Measurements from ENCODE around the gene MRM2. TPM values are rescaled to one million over a fixed set of nuclear protein-coding genes. Genes with fewer than 3 reads are reported as not detected.
A peak's percentile ranks its signal among the peaks of the same experiment; 100 is the strongest.
"Not testable (repeated sequence)": the region's sequence is repeated elsewhere in the genome, so short reads cannot be mapped to it uniquely, and the experiment has no call there.

Gene MRM2
- total and polyA plus RNA-seq, 7 experiments from 2014 or later = 7.1 to 58.3 (median 20.7) TPM

- H3K4me3 ChIP-seq (ENCODE audit: low read length); H3K9me3 ChIP-seq (ENCODE audit: control insufficient read depth in 2 of 3, low read length in 3 of 3); POLR2A ChIA-PET; DNase-seq; ATAC-seq; H3K9me3 Mint-ChIP-seq; H3K27me3 Mint-ChIP-seq; H3K27ac ChIP-seq (ENCODE audit: low read depth, low read length); H3K4me3 Mint-ChIP-seq; H3K4me1 ChIP-seq (ENCODE audit: control insufficient read depth in 2 of 2, insufficient read depth in 2 of 2, low read length in 2 of 2); H3K4me1 Mint-ChIP-seq; H3K27me3 ChIP-seq (ENCODE audit: control insufficient read depth in 2 of 2, insufficient read depth in 2 of 2, low read length in 2 of 2); intact Hi-C loops (cut with micrococcal nuclease); CTCF ChIA-PET: not testable (repeated sequence)
- H3K27ac Mint-ChIP-seq = peak overlapping the region in 1 of 9 donors; percentile 38
- H3K36me3 ChIP-seq (ENCODE audit: control insufficient read depth in 2 of 3, insufficient read depth in 3 of 3, low read length in 3 of 3) = peaks cover 0 to 11% (median 0%) of the 10 kb centered on the region in 3 experiments
- peaks cover 0 to 22% (median 6%) of the 10 kb centered on the region in 5 donors for H3K36me3 Mint-ChIP-seq
Observed at GRCh38 chr7:2269089-2269990, 27.3 kb upstream of the MRM2 start.

GRCh38 chr7:2266911-2267310 lies 24.9 kb upstream of the MRM2 start:
- no peaks in the 10 kb centered on the region for H3K27me3 Mint-ChIP-seq
- H3K4me3 Mint-ChIP-seq = no peak overlapping the region
- Histone ChIP-seq H3K9me3 (ENCODE audit: control insufficient read depth in 2 of 3, low read length in 3 of 3) (no peaks in the 10 kb centered on the region), H3K36me3 (ENCODE audit: control insufficient read depth in 2 of 3, insufficient read depth in 3 of 3, low read length in 3 of 3) (peaks cover 0 to 12% (median 0%) of the 10 kb centered on the region in 3 experiments), H3K27ac (ENCODE audit: low read depth, low read length) (no peak overlapping the region), H3K4me3 (ENCODE audit: low read length) (no peak overlapping the region), H3K27me3 (ENCODE audit: control insufficient read depth in 2 of 2, insufficient read depth in 2 of 2, low read length in 2 of 2) (no peaks in the 10 kb centered on the region), H3K4me1 (ENCODE audit: control insufficient read depth in 2 of 2, insufficient read depth in 2 of 2, low read length in 2 of 2) (no peaks in the 10 kb centered on the region)
- DNase-seq (no peak), ATAC-seq (no peak)
- no peaks in the 10 kb centered on the region for H3K9me3 Mint-ChIP-seq
- H3K27ac Mint-ChIP-seq = no peak overlapping the region
- ChIA-PET POLR2A (no interaction called here), CTCF (no interaction called here)
- peaks cover 0 to 4% (median under 1%) of the 10 kb centered on the region in 7 donors for H3K4me1 Mint-ChIP-seq
- H3K36me3 Mint-ChIP-seq = peaks cover 0 to 17% (median 6%) of the 10 kb centered on the region in 5 donors
- intact Hi-C loops (cut with micrococcal nuclease) = no loop called here

GRCh38 chr7:2264158-2264557 lies 22.2 kb upstream of the MRM2 start:
- POLR2A ChIA-PET = no interaction called here
- H3K4me1 ChIP-seq (ENCODE audit: control insufficient read depth in 2 of 2, insufficient read depth in 2 of 2, low read length in 2 of 2) = no peaks in the 10 kb centered on the region
- Mint-ChIP-seq H3K27ac (peak overlapping the region in 1 of 9 donors; percentile 58), H3K36me3 (peaks cover 0 to 6% (median 6%) of the 10 kb centered on the region in 5 donors), H3K4me1 (peaks cover 4 to 20% (median 10%) of the 10 kb centered on the region in 7 donors), H3K4me3 (peak overlapping the region in 2 of 10 donors; percentile 17 to 34), H3K9me3 (no peaks in the 10 kb centered on the region), H3K27me3 (no peaks in the 10 kb centered on the region)
- H3K27ac ChIP-seq (ENCODE audit: low read depth, low read length) = no peak overlapping the region
- DNase-seq (no peak), ATAC-seq (no peak)
- peaks cover 0 to 3% (median 0%) of the 10 kb centered on the region in 3 experiments for H3K36me3 ChIP-seq (ENCODE audit: control insufficient read depth in 2 of 3, insufficient read depth in 3 of 3, low read length in 3 of 3)
- CTCF ChIA-PET = no interaction called here
- intact Hi-C loops (cut with micrococcal nuclease) = no loop called here
- no peaks in the 10 kb centered on the region for H3K27me3 ChIP-seq (ENCODE audit: control insufficient read depth in 2 of 2, insufficient read depth in 2 of 2, low read length in 2 of 2)
- H3K4me3 ChIP-seq (ENCODE audit: low read length) = no peak overlapping the region
- no peaks in the 10 kb centered on the region for H3K9me3 ChIP-seq (ENCODE audit: control insufficient read depth in 2 of 3, low read length in 3 of 3)

- H3K9me3 ChIP-seq (ENCODE audit: control insufficient read depth in 2 of 3, low read length in 3 of 3) = no peaks in the 10 kb centered on the region
- Mint-ChIP-seq H3K4me3 (no peak overlapping the region), H3K27me3 (no peaks in the 10 kb centered on the region), H3K27ac (no peak overlapping the region), H3K36me3 (peaks cover 0 to 6% (median 6%) of the 10 kb centered on the region in 5 donors), H3K4me1 (peaks cover 5 to 20% (median 10%) of the 10 kb centered on the region in 7 donors), H3K9me3 (no peaks in the 10 kb centered on the region)
- no peak overlapping the region for H3K27ac ChIP-seq (ENCODE audit: low read depth, low read length)
- no peaks in the 10 kb centered on the region for H3K27me3 ChIP-seq (ENCODE audit: control insufficient read depth in 2 of 2, insufficient read depth in 2 of 2, low read length in 2 of 2)
- ATAC-seq = no peak
- intact Hi-C loops (cut with micrococcal nuclease) = no loop called here
- no peak overlapping the region for H3K4me3 ChIP-seq (ENCODE audit: low read length)
- POLR2A ChIA-PET = no interaction called here
- CTCF ChIA-PET = no interaction called here
- no peaks in the 10 kb centered on the region for H3K4me1 ChIP-seq (ENCODE audit: control insufficient read depth in 2 of 2, insufficient read depth in 2 of 2, low read length in 2 of 2)
- no peak for DNase-seq
- H3K36me3 ChIP-seq (ENCODE audit: control insufficient read depth in 2 of 3, insufficient read depth in 3 of 3, low read length in 3 of 3) = peaks cover 0 to 3% (median 0%) of the 10 kb centered on the region in 3 experiments
Observed at GRCh38 chr7:2263176-2263575, 21.2 kb upstream of the MRM2 start.

- peak; percentile 63 for ATAC-seq
- H3K27ac Mint-ChIP-seq = peak overlapping the region; percentile 84 to 94 (median 93)
- Histone ChIP-seq H3K36me3 (ENCODE audit: control insufficient read depth in 2 of 3, insufficient read depth in 3 of 3, low read length in 3 of 3) (peaks cover 0 to 3% (median 0%) of the 10 kb centered on the region in 3 experiments), H3K27ac (ENCODE audit: low read depth, low read length) (peak overlapping the region; percentile 68), H3K4me3 (ENCODE audit: low read length) (no peak overlapping the region), H3K4me1 (ENCODE audit: control insufficient read depth in 2 of 2, insufficient read depth in 2 of 2, low read length in 2 of 2) (no peaks in the 10 kb centered on the region), H3K27me3 (ENCODE audit: control insufficient read depth in 2 of 2, insufficient read depth in 2 of 2, low read length in 2 of 2) (no peaks in the 10 kb centered on the region), H3K9me3 (ENCODE audit: control insufficient read depth in 2 of 3, low read length in 3 of 3) (no peaks in the 10 kb centered on the region)
- H3K27me3 Mint-ChIP-seq = no peaks in the 10 kb centered on the region
- H3K9me3 Mint-ChIP-seq = no peaks in the 10 kb centered on the region
- DNase-seq = peak in 7 of 9 donors; percentile 24 to 51 (median 33)
- H3K4me1 Mint-ChIP-seq = peaks cover 5 to 20% (median 10%) of the 10 kb centered on the region in 7 donors
- ChIA-PET POLR2A (interaction anchor here (0.9 to 1.4 kb wide), 2 partner anchors 29 to 31 kb away, joined by 3 to 4 read pairs; partner anchors contain the start of gene MAD1L1), CTCF (interaction anchor here (0.6 kb wide), 1 partner anchor 13 kb away, joined by 3 read pairs; no protein-coding TSS in a partner anchor)
- peaks cover 0 to 7% (median 6%) of the 10 kb centered on the region in 5 donors for H3K36me3 Mint-ChIP-seq
- peak overlapping the region; percentile 66 to 85 (median 80) for H3K4me3 Mint-ChIP-seq
- intact Hi-C loops (cut with micrococcal nuclease) = no loop called here
Observed at GRCh38 chr7:2261611-2262010, 19.6 kb upstream of the MRM2 start.

GRCh38 chr7:2260820-2261219 lies 18.8 kb upstream of the MRM2 start:
- Mint-ChIP-seq H3K27ac (peak overlapping the region in 2 of 9 donors; percentile 16 to 61), H3K27me3 (no peaks in the 10 kb centered on the region), H3K4me3 (peak overlapping the region in 1 of 10 donors; percentile 25), H3K4me1 (peaks cover 5 to 20% (median 10%) of the 10 kb centered on the region in 7 donors), H3K9me3 (no peaks in the 10 kb centered on the region), H3K36me3 (peaks cover 3 to 10% (median 6%) of the 10 kb centered on the region in 5 donors)
- H3K27me3 ChIP-seq (ENCODE audit: control insufficient read depth in 2 of 2, insufficient read depth in 2 of 2, low read length in 2 of 2) = no peaks in the 10 kb centered on the region
- DNase-seq = no peak
- no peak overlapping the region for H3K4me3 ChIP-seq (ENCODE audit: low read length)
- ATAC-seq = no peak
- peaks cover 0 to 6% (median 0%) of the 10 kb centered on the region in 3 experiments for H3K36me3 ChIP-seq (ENCODE audit: control insufficient read depth in 2 of 3, insufficient read depth in 3 of 3, low read length in 3 of 3)
- CTCF ChIA-PET = interaction anchor here (0.6 kb wide), 1 partner anchor 830 kb away, joined by 3 read pairs; no protein-coding TSS in a partner anchor
- POLR2A ChIA-PET = interaction anchor here (0.9 to 1.4 kb wide), 2 partner anchors 28 to 30 kb away, joined by 3 to 4 read pairs; partner anchors contain the start of gene MAD1L1
- intact Hi-C loops (cut with micrococcal nuclease) = no loop called here
- no peak overlapping the region for H3K27ac ChIP-seq (ENCODE audit: low read depth, low read length)
- no peaks in the 10 kb centered on the region for H3K4me1 ChIP-seq (ENCODE audit: control insufficient read depth in 2 of 2, insufficient read depth in 2 of 2, low read length in 2 of 2)
- no peaks in the 10 kb centered on the region for H3K9me3 ChIP-seq (ENCODE audit: control insufficient read depth in 2 of 3, low read length in 3 of 3)
